ENCODE measurements around the gene MLLT1.

DNA sequence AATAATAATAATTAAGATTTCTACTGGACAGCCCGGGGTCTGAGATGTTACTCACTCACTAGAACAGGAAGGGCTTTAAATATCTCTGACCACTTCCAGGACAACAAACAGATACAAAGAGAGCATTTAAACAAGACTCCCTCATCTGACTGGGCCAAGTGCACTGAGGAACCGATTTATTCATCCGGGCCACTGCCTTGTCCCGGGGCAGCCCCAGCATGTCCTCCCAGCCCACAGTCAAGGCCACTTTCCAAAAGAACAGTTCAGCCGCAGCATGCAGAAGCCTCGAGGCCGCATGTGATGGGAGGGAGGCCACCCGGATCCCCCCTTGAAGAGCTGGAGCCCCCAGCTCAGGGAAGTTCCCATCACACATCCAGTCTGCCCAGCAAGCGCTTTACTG lies 30.5 kb downstream of the MLLT1 start:
- TF ChIP-seq CTCF (IDR thresholded peaks at IDR 0.05) (no peak), EZH2 (IDR thresholded peaks at IDR 0.05; ENCODE audit: borderline replicate concordance, insufficient read depth, low read depth, low read length, poor library complexity, severe bottlenecking) (no peak)

All from B cell (primary cell).